BLaER1 (cell line): ENCODE measurements around the gene SOST.
A peak's percentile ranks its signal among the peaks of the same experiment; 100 is the strongest.
"Not testable (repeated sequence)": the region's sequence is repeated elsewhere in the genome, so short reads cannot be mapped to it uniquely, and the experiment has no call there.

ENCODE experiments used
- H3K27ac ChIP-seq: shearing (Covaris generic); formaldehyde crosslinking; 2 replicates; pipeline ENCODE4 v1.8.1; 2022
- H3K27me3 ChIP-seq: shearing (Covaris generic); formaldehyde crosslinking; 2 replicates; pipeline ENCODE4 v1.8.1; 2022
- H3K36me3 ChIP-seq: shearing (Covaris generic); formaldehyde crosslinking; 2 replicates; pipeline ENCODE4 v1.8.1; 2022
- H3K4me1 ChIP-seq: shearing (Covaris generic); formaldehyde crosslinking; 2 replicates; pipeline ENCODE4 v1.8.1; 2022
- H3K4me2 ChIP-seq: shearing (Covaris generic); formaldehyde crosslinking; 2 replicates; pipeline ENCODE4 v1.8.1; 2022
- H3K4me3 ChIP-seq: shearing (Covaris generic); formaldehyde crosslinking; 2 replicates; pipeline ENCODE4 v1.8.1; 2022
- H3K9ac ChIP-seq: shearing (Covaris generic); formaldehyde crosslinking; 2 replicates; pipeline ENCODE4 v1.8.1; 2022
- H3K9me3 ChIP-seq: shearing (Covaris generic); formaldehyde crosslinking; 2 replicates; pipeline ENCODE4 v1.8.1; 2022
- H4K20me1 ChIP-seq: shearing (Covaris generic); formaldehyde crosslinking; 2 replicates; pipeline ENCODE4 v1.8.1; 2022
- Cebpa-rat ChIP-seq: shearing (Covaris generic); IDR thresholded peaks from 2 replicates; pipeline ENCODE4 v1.8.1; 2022

The SOST gene

GRCh38 chr17:43758497-43759174 lies at the start of gene SOST:
SOST (minus strand) TSS chr17:43758791; CDS start chr17:43758741, 50 bp downstream.
- peaks cover 27% of the 10 kb centered on the region; the same call in 1 of the 2 replicates for H4K20me1 ChIP-seq
- no peaks in the 10 kb centered on the region for H3K36me3 ChIP-seq
- no peak within 1 kb of the TSS for H3K27ac ChIP-seq
- no peaks in the 10 kb centered on the region for H3K9me3 ChIP-seq
- peaks cover 59% of the 10 kb centered on the region for H3K27me3 ChIP-seq
- no peak for TF ChIP-seq Cebpa-rat
- no peak within 1 kb of the TSS for H3K9ac ChIP-seq
- peak within 1 kb of the TSS; percentile 13 for H3K4me2 ChIP-seq
- no peak within 1 kb of the TSS for H3K4me3 ChIP-seq
- peaks cover 34% of the 10 kb centered on the region for H3K4me1 ChIP-seq

- Histone ChIP-seq H4K20me1 (no peaks in the 10 kb centered on the region), H3K4me1 (peaks cover 9% of the 10 kb centered on the region), H3K27me3 (no peaks in the 10 kb centered on the region), H3K4me3 (no peak overlapping the region), H3K36me3 (no peaks in the 10 kb centered on the region), H3K9me3 (no peaks in the 10 kb centered on the region), H3K4me2 (no peak overlapping the region), H3K9ac (no peak overlapping the region), H3K27ac (no peak overlapping the region)
- no peak for TF ChIP-seq Cebpa-rat
These were observed 49.5 kb upstream of the SOST start for GRCh38 chr17:43808076-43808475.

- Histone ChIP-seq H3K4me3 (no peak overlapping the region), H3K36me3 (no peaks in the 10 kb centered on the region; the same call in 1 of the 2 replicates), H3K9ac (no peak overlapping the region), H3K27ac (no peak overlapping the region), H3K4me1 (peaks cover 9% of the 10 kb centered on the region), H3K27me3 (no peaks in the 10 kb centered on the region), H3K9me3 (no peaks in the 10 kb centered on the region), H3K4me2 (no peak overlapping the region), H4K20me1 (no peaks in the 10 kb centered on the region)
- no peak for TF ChIP-seq Cebpa-rat
These were observed 46.5 kb upstream of the SOST start for GRCh38 chr17:43805117-43805516.

GRCh38 chr17:43803758-43804157 lies 45.2 kb upstream of the SOST start:
- no peak overlapping the region for H3K4me3 ChIP-seq
- no peak overlapping the region for H3K9ac ChIP-seq
- peaks cover 9% of the 10 kb centered on the region for H3K4me1 ChIP-seq
- H4K20me1 ChIP-seq, result no peaks in the 10 kb centered on the region
- TF ChIP-seq Cebpa-rat, result no peak
- no peak overlapping the region for H3K27ac ChIP-seq
- no peaks in the 10 kb centered on the region; the same call in 1 of the 2 replicates for H3K36me3 ChIP-seq
- H3K27me3 ChIP-seq, result no peaks in the 10 kb centered on the region
- no peaks in the 10 kb centered on the region for H3K9me3 ChIP-seq
- H3K4me2 ChIP-seq, result peak overlapping the region; percentile 4

- H3K9ac ChIP-seq, result no peak overlapping the region
- H3K4me2 ChIP-seq, result no peak overlapping the region
- H3K4me1 ChIP-seq, result peaks cover 9% of the 10 kb centered on the region
- H3K4me3 ChIP-seq, result no peak overlapping the region
- H3K27ac ChIP-seq, result no peak overlapping the region
- H3K36me3 ChIP-seq, result no peaks in the 10 kb centered on the region; the same call in 1 of the 2 replicates
- H4K20me1 ChIP-seq, result no peaks in the 10 kb centered on the region
- 0 out of 2 replicates have a peak, but pooled peaks cover 4% of the 10 kb centered on the region for H3K9me3 ChIP-seq
- no peaks in the 10 kb centered on the region for H3K27me3 ChIP-seq
- TF ChIP-seq Cebpa-rat, result no peak
These were observed 43.3 kb upstream of the SOST start for GRCh38 chr17:43801844-43802243.

- Histone ChIP-seq H3K4me3 (no peak overlapping the region), H3K27me3 (no peaks in the 10 kb centered on the region), H3K4me2 (no peak overlapping the region), H3K9me3 (0 out of 2 replicates have a peak, but pooled peaks cover 4% of the 10 kb centered on the region), H3K9ac (no peak overlapping the region), H3K27ac (no peak overlapping the region), H3K36me3 (no peaks in the 10 kb centered on the region; the same call in 1 of the 2 replicates), H4K20me1 (no peaks in the 10 kb centered on the region), H3K4me1 (peaks cover 9% of the 10 kb centered on the region)
- no peak for TF ChIP-seq Cebpa-rat
These were observed 42.1 kb upstream of the SOST start for GRCh38 chr17:43800736-43801135.

- H3K4me3 ChIP-seq, result no peak overlapping the region
- H3K27ac ChIP-seq, result no peak overlapping the region
- H3K4me1 ChIP-seq, result peaks cover 9% of the 10 kb centered on the region
- H3K27me3 ChIP-seq, result no peaks in the 10 kb centered on the region
- no peak overlapping the region for H3K9ac ChIP-seq
- no peak overlapping the region for H3K4me2 ChIP-seq
- TF ChIP-seq Cebpa-rat, result no peak
- H3K9me3 ChIP-seq, result 0 out of 2 replicates have a peak, but pooled peaks cover 4% of the 10 kb centered on the region
- H4K20me1 ChIP-seq, result no peaks in the 10 kb centered on the region
- H3K36me3 ChIP-seq, result no peaks in the 10 kb centered on the region; the same call in 1 of the 2 replicates
These were observed 40.5 kb upstream of the SOST start for GRCh38 chr17:43799047-43799446.

- H3K27ac ChIP-seq, H3K27me3 ChIP-seq, H3K4me1 ChIP-seq, H3K36me3 ChIP-seq, H3K9me3 ChIP-seq, H3K4me3 ChIP-seq, H3K9ac ChIP-seq, H3K4me2 ChIP-seq, H4K20me1 ChIP-seq: not testable (repeated sequence)
These were observed 39.4 kb upstream of the SOST start for GRCh38 chr17:43798024-43798423.

GRCh38 chr17:43792668-43793067 lies 34.1 kb upstream of the SOST start:
- H3K4me2 ChIP-seq, H3K4me3 ChIP-seq, H3K9ac ChIP-seq, H3K36me3 ChIP-seq, H3K4me1 ChIP-seq, H3K27ac ChIP-seq, H3K27me3 ChIP-seq, H4K20me1 ChIP-seq, H3K9me3 ChIP-seq: not testable (repeated sequence)

GRCh38 chr17:43791589-43791988 lies 33.0 kb upstream of the SOST start:
- Histone ChIP-seq H3K9ac (no peak overlapping the region), H3K9me3 (no peaks in the 10 kb centered on the region), H3K36me3 (no peaks in the 10 kb centered on the region), H3K27me3 (no peaks in the 10 kb centered on the region), H3K4me3 (no peak overlapping the region), H3K4me2 (no peak overlapping the region), H3K4me1 (no peaks in the 10 kb centered on the region), H4K20me1 (no peaks in the 10 kb centered on the region), H3K27ac (no peak overlapping the region)
- no peak for TF ChIP-seq Cebpa-rat
